ENCODE results near the gene CEP70.

DNA sequence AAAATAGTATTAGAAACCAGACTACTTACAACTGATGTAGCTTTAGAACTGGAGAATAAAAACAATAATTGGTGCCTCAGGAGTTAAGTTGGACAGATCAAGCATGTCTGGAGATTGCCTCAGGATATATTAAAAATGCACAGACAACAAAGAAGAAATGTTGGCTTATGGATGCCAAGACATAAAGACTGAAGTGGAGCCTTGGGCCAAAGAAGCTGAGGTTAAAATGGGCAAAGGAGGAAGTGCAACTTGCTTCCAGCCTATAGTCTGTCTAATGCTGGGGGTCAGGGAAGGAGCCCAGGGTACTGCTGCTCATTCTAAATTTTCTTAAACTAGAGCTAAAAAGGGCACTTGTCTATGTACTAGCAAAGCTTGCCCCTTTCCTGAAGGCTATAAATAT lies 82.1 kb downstream of the CEP70 start:
- TF ChIP-seq, protein P1, sequence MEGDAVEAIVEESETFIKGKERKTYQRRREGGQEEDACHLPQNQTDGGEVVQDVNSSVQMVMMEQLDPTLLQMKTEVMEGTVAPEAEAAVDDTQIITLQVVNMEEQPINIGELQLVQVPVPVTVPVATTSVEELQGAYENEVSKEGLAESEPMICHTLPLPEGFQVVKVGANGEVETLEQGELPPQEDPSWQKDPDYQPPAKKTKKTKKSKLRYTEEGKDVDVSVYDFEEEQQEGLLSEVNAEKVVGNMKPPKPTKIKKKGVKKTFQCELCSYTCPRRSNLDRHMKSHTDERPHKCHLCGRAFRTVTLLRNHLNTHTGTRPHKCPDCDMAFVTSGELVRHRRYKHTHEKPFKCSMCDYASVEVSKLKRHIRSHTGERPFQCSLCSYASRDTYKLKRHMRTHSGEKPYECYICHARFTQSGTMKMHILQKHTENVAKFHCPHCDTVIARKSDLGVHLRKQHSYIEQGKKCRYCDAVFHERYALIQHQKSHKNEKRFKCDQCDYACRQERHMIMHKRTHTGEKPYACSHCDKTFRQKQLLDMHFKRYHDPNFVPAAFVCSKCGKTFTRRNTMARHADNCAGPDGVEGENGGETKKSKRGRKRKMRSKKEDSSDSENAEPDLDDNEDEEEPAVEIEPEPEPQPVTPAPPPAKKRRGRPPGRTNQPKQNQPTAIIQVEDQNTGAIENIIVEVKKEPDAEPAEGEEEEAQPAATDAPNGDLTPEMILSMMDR (IDR thresholded peaks at IDR 0.05): no peak
- TF ChIP-seq EZH2 (IDR thresholded peaks at IDR 0.05): no peak
